Right lobe of liver (tissue), 4 donors: ENCODE measurements around the gene STK35.

ENCODE experiments used
- CTCF ChIP-seq, 4 donors: fragments of 200-600 bp in 3 of 4; fragments of 450-650 bp in 1 of 4; IDR thresholded peaks; one replicate each; pipeline versions ENCODE4 v1.5.1 to v1.8.0; 2016 to 2022; ENCODE audit warnings: antibody characterized with exemption in 4 of 4, mild to moderate bottlenecking in 2 of 4
- POLR2A ChIP-seq: fragments of 450-650 bp; IDR thresholded peaks from one replicate; pipeline ENCODE4 v1.6.1; 2017; ENCODE audit warnings: antibody characterized with exemption, mild to moderate bottlenecking
- donor health status: DM: no; HTN: no; CAD: no.
- donor health status: DM: no; HTN: no; CAD: no.
- donor health status: DM: no; HTN: yes; CAD: no.

DNA sequence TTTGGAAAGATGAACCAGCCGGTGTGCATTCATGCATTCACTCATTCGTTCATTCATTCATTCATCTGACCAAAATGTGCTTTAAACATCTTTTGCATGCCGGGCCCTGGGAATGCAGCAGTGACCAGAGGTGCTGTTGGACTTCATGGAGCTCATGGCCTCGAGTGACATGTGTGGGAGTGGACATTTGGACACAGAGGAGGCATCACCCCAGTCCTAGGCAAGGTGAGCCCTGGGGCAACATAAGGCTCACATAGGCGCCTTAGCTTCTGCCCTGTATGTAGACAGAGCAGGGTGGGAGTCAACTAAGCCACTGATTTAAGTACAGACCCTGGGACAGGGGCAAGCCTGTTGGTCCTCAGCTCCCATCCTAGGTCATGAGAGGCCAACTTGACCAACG is 71.6 kb downstream of the STK35 start:
- no peak for TF ChIP-seq CTCF (IDR thresholded peaks at IDR 0.05)
- no peak for TF ChIP-seq POLR2A
